Stimulated activated CD4-positive, alpha-beta T cell treated with anti-CD3 and anti-CD28 coated beads, TNF-alpha, amount 100 ng/mL, for 48 hours (primary cell): ENCODE measurements around the gene PRM1.
"Not testable (repeated sequence)": the region's sequence is repeated elsewhere in the genome, so short reads cannot be mapped to it uniquely, and the experiment has no call there.

Source experiments
- DNase-seq, 3 donors: peaks; one replicate each; pipeline ENCODE4 v3.0.0-alpha.2; 2020; ENCODE audit warnings: low read depth in 3 of 3

The PRM1 gene

DNA sequence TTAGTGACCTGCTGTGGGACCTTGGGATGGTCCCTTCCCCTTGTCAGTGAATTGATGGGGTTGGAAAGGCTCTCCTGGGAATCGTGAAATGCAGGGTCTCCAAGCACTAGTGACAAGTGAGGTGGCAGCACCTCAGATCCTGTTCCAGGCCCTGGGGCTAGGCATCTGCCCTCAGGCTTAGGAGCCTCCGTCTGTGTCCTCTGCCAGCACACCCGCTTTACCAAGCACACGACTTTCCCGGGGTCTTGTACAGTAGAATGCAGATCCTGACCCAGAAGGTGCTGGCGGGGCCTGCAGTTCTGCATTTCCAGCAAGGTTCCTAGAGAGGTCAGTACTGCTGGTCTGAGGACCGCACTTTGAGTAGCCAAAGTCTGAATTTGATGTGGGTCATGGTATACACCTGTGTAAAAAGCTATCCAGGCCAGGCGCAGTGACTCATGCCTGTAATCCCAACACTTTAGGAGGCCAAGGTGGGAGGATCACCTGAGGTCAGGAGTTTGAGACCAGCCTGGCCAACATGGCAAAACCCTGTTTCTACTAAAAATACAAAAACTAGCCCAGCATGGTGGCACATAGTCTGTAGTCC is 33.3 kb upstream of the PRM1 start:
- no peak for DNase-seq

DNA sequence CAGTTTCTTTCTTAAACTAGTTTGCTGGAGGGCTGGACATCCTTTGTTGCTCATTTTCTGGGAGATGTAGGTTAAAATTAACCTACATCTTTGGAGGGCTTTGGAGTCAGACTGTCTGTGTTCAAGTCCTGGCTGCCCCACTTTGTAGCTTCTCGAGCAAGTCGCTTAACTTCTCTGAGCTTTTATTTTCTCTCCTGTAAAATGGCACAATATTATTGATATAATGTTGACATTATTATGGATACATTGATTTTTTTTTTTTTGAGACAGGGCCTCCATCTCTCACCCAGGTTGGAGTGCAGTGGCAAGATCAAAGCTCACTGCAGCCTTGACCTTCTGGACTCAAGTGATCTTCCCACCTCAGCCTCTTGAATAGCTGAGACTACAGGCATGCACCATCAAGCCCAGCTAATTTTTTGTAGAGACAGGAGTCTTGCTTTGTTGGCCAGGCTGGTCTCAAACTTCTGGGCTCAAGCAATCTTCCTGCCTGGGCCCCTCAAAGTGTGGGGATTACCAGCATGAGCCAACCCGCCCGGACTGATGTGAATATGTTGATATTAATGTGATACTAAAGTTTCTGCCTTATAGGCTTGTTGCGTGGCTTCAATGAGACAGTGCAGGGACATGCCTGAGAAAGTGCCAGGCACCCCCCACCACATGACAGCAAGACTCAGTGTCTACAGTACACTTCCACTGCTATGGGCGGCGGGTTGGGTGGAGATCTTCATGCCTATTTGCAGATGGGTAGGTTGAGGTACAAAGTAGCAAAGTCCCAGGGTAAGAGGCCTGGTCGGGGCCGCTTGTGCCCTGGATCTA is 32.6 kb upstream of the PRM1 start:
- no peak for DNase-seq

GRCh38 chr16:11312718-11313492 is 31.8 kb upstream of the PRM1 start:
- no peak for DNase-seq

DNA sequence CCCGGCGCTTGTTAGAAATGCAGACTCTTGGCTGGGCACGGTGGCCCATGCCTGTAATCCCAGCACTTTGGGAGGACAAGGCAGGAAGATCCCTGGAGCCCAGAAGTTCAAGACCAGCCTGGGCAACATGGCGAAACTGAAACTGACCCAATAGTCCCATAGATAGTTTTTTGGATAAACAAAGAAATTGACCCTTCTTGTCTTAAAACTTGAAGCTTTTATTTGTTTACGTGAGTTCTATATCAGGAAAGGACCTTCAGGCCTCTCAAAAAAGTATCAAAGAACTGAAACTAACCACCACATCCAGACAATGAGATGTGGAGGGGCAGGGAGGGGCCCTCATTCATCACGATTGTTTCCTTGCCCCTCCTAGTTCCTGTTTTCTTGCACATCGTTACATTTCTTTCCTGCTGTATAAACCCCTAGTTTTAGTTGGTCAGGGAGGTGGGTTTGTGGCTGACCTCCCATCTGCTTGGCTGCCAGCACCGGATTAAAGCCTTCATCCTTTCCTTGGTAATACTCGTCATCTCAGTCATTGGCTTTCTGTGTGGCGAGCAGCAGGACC is 29.9 kb upstream of the PRM1 start:
- no peak for DNase-seq

DNA sequence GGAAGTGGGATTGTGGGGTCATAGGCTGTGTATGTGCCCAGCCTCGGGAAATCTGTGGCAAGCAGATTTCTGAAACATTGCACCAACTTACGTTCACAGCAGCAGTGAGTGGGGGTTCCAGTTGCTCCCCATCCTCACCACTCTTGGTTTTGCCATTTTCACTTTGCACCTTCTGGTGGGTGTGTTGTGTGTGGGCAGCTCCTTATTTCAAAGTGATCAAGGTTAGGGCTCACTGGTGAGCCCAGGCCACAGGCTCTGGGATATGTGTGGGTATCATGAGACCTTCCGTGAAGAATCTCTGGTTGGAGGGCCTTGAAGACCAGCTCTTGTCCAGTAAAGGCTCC is 29.5 kb upstream of the PRM1 start:
- DNase-seq: no peak

- DNase-seq: no peak
These were observed 28.9 kb upstream of the PRM1 start for GRCh38 chr16:11309895-11310633.

GRCh38 chr16:11308493-11309283 is 27.6 kb upstream of the PRM1 start:
- DNase-seq: no peak

- no peak for DNase-seq
These were observed 26.7 kb upstream of the PRM1 start for GRCh38 chr16:11307639-11308492.

DNA sequence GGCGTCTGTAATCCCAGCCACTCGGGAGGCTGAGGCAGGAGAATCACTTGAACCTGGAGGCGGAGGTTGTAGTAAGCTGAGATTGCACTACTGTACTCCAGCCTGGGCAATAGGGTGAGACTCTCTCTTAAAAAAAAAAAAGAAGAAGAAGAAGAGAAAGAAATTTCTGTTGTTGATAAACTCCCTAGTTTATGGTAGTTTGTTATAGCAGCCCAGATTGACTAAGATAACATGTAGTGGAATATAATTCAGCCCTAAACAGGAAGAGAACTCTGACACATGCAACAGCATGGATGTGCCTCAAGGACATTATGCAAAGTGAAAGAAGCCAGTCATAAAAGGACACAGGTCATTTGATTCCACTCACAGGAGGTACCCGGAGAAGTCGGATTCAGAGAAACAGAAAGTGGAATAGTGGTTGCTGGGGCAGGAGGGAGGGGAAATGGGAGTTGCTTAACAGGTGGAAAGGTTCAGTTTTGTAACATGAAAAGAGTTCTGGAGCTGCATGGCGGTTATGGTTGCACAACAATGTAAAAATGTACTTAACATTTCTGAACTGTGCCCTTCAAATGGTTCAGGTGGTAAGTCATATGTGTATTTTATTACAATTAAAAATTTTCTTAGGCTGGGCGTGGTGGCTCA is 26.0 kb upstream of the PRM1 start:
- DNase-seq: no peak

DNA sequence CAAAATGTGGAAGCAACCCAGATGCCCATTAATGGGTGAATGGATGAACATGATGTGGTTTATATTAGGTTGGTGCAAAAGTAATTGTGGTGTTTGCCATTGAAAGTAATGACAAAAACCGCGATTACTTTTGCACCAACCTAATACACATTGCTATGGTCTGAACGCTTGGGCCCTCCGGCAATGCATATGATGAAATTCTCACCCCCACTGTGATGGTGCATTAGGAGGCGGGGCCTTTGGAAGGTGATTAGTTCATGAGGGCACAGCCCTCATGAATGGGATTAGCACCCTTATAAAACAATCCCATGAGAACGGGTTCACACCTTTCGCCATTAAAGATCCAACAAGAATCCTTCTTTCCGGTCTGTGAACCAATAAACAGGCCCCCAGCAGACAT is 25.3 kb upstream of the PRM1 start:
- no peak for DNase-seq

DNA sequence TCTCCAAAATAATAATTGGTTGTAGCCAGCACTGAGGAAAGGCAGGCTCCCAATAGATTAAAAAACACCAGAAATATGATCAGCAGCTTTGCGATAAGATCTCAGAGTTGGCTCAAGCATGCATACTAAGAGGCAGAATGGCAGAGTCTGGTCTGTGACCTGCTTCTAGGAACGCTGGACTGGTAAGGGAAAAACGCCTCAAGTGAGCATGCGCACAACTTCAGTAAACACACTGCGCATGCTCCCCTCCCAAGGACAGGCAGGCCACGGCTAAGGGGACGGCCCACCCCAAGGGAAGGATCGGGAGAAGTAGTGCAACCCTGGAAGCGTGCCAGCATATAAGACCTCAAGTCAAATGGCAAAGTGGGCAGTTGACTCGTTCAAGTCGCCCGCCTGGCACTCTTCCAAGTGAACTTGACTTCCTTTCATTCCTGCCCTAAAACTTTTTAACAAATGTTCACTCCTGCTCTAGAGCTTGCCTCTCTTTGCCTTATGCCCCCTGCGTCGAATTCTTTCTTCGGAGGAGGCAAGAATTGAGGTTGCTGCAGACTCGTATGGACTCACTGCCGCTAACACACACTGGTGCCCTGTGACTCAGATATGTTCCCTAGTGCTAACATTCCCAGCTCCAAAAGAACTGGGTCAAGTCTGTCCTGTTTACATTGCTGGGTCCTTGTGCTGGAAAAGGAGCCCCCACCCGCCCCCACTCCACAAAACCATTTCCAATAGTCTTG is 22.4 kb upstream of the PRM1 start:
- no peak for DNase-seq

GRCh38 chr16:11302977-11303376 is 21.8 kb upstream of the PRM1 start:
- DNase-seq: no peak

GRCh38 chr16:11301645-11302501 is 20.7 kb upstream of the PRM1 start:
- DNase-seq: no peak

- no peak for DNase-seq
These were observed 19.4 kb upstream of the PRM1 start for GRCh38 chr16:11300560-11300892.

GRCh38 chr16:11299865-11300559 is 18.9 kb upstream of the PRM1 start:
- no peak for DNase-seq

DNA sequence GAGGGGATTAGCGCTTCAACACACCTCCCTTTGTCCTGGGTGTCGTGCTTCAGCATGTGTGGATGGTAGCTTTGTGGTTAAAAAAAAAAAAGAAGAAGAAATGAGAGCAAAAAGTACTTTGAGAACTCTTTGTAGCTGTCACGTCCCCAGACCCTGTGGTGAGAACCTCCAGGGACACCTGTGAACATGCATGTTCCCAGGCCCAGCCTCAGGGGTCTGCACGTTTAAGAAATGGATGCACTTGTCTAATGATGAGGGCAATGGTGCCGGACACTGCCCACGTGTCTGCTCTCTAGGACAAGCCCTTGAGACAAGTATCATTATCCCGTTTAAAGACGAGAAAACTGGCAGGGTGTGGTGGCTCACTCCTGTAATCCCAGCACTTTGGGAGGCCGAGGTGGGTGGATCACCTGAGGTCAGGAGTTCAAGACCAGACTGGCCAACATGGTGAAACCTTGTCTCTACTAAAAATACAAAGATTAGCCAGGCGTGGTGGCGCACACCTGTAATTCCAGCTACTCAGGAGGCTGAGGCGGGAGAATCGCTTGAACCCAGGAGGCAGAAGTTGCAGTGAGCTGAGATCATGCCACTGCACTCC is 17.9 kb upstream of the PRM1 start:
- not testable (repeated sequence) for DNase-seq
